ENCODE data around the gene KRT75.
A peak's percentile ranks its signal among the peaks of the same experiment; 100 is the strongest.

Gene KRT75

GRCh38 chr12:52391618-52392002, 42.6 kb downstream of the KRT75 start:
- DNase-seq (ENCODE audit: low spot score), result no peak

DNA sequence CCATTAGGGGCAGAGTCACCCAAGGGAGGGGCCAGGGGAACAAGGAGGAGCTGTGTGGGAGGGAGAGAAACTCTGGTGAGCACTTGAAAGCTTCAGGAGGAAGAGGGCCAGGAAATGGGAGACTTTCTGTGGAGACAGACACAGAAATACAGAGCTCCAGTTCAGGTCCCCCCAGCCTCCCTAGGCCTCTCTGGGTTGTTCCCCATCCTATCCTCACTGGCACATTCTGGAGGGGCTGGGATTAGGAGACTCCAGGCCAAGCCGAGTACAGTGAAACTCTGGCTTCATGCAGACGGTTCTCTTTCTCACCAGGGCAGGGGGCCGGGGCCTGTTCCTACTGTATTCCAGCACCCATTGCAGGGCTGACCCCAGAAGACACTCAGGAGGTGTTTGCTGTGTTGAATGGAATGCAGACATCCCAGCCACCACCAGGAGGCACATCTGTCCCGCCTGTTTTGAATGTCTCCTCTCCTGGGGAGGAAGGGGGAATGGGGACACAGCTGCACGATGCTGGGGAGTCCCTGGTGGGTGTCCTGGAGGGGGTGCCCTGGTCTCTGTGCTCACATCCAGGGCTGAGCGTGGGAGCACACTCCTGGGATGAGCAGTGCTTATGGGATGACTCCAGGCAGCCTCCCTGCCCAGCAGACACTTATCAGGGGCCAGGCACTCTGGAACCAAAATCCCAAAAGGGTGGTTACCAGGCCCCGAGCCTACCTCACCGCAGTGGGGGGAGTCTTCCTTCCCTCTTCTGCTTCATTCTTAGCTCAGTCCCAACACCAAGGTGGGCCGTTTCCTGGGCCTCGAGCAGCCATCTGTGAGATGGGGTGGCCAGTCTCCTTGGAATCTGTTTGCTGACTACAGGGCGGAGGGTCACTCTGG, 43.2 kb downstream of the KRT75 start:
- peak; percentile 47 for DNase-seq (ENCODE audit: low spot score)

GRCh38 chr12:52389313-52390207, 44.6 kb downstream of the KRT75 start:
- DNase-seq (ENCODE audit: low spot score), result no peak

DNA sequence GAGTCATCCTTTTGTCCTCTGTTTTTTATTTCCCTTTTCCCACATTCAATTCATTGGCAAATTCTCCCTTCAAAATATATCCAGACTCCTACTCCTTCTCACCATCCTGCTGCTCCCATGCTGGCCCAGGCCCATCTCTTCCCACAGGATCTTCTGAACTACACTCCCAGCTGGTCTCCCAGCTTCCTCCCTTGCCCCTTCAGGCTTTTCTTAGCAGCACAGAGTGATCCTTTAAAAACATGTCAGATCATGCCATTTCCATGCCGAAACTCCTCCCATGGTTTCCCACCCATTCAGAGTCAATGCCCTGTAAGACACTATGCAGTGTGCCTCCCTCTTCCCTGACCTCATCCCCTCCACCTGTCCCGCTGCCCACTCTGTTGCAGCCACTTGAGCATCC, 46.3 kb downstream of the KRT75 start:
- DNase-seq (ENCODE audit: low spot score), result no peak

GRCh38 chr12:52385226-52385702, 48.9 kb downstream of the KRT75 start, which contains the start of gene KRT84:
KRT84 (minus strand) TSS chr12:52385652; CDS start chr12:52385585, 67 bp downstream.
- no peak for DNase-seq (ENCODE audit: low spot score)

DNA sequence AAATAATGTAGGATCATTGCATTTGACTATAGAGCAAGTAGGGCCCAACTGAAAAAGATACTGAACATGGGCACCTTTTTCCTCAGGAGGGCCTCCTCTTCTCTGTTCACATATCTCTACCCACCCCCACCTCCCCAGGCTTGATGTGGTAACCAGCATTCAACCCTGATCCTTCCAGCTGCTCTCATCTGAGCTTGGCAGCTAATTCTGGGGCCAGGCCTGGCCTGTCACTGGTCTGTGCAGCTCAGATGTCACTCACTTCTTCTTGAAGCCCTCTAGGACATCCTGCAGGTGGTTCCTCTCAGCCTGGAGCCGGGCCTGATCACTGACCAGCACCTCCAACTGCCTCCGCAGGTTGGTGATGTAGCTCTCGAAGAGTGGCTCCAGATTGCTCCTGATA, 50.8 kb downstream of the KRT75 start:
- no peak for DNase-seq (ENCODE audit: low spot score)

DNA sequence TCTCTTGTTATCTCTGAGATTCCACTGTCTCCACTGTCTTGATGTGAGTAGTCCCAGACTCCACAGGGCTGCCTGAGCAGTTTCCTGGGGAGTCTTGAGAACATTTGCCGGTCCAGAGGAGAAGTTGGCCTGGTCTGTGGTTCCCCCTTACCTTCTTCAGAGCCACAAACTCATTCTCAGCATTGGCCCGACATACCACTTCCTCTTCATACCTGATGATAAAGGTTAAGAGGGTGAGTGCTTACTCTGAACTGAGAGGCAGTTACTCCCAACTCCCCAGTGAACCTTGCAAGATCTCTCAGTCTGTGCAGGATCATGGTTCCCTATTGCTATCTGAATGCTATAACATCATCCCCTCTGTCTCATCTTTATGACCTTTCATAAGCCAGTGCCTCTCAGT, 51.3 kb downstream of the KRT75 start:
- no peak for DNase-seq (ENCODE audit: low spot score)

- DNase-seq (ENCODE audit: low spot score), result no peak
Measured at GRCh38 chr12:52381206-52381605, 53.0 kb downstream of the KRT75 start.

- DNase-seq (ENCODE audit: low spot score), result no peak
Measured at GRCh38 chr12:52380271-52380694, 53.9 kb downstream of the KRT75 start.

- DNase-seq (ENCODE audit: low spot score), result no peak
Measured at GRCh38 chr12:52379536-52379935, 54.6 kb downstream of the KRT75 start.

DNA sequence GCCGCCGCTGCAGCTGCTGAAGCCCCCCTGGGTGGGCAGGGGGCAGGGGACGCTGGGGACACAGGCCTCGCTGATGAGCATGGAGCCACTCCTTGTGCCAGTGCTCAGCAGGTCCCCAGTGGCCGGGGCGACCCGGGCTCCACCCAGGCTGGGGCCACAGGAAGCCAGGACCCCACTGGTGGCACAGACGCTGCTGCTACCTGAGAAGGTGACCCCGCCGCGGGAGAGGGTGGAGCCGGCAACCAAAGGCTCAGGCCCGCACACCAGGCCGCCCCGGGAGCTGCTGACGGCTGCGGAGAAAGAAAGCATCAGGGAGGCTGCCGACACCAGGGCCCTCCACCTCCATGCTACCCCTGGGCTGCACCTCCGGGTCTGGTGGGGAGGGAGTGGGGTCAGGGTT, 56.1 kb downstream of the KRT75 start:
- no peak for DNase-seq (ENCODE audit: low spot score)

- no peak for DNase-seq (ENCODE audit: low spot score)
Measured at GRCh38 chr12:52377266-52377665, 56.9 kb downstream of the KRT75 start.
